PC-9 (cell line): ENCODE measurements around the gene IFNL2. TPM values are rescaled to one million over a fixed set of nuclear protein-coding genes. Genes with fewer than 3 reads are reported as not detected.

ENCODE experiments used
- BruUV-seq: library from RNA; stranded (reverse); fragments of 400-500 nt; replicated peaks from 2 replicates; lab custom pipeline; 2021; lab: Mats Ljungman, UMichigan
- CTCF ChIA-PET: fragments of 300-600 bp; sonication (Branson Sonifier 250); formaldehyde crosslinking; loops from one replicate; lab custom pipeline; 2022; ENCODE audit warnings: antibody characterized with exemption; lab: Charles Lee
- POLR2A ChIA-PET: fragments of 300-600 bp; sonication (Branson Sonifier 250); formaldehyde crosslinking; loops from one replicate; lab custom pipeline; 2022; ENCODE audit warnings: antibody characterized with exemption; ENCODE audit not compliant: unreplicated experiment; lab: Charles Lee
- DNase-seq, 2 experiments: peaks; one replicate each; pipeline versions ENCODE4 v3.0.0 to v3.0.0-alpha.2; 2015 to 2022; ENCODE audit warnings: mixed read lengths in 1 of 2
- H2AFZ ChIP-seq: fragments of 200-600 bp; sonication (generic); 2 replicates; pipeline ENCODE4 v1.8.1; 2017; ENCODE audit warnings: antibody characterized with exemption
- H3F3A ChIP-seq: fragments of 200-600 bp; sonication (generic); 2 replicates; pipeline ENCODE4 v1.8.1; 2017; ENCODE audit warnings: antibody characterized with exemption, mild to moderate bottlenecking, low read depth; ENCODE audit not compliant: insufficient read depth
- H3K27ac ChIP-seq: fragments of 200-600 bp; sonication (generic); 2 replicates; pipeline ENCODE4 v1.6.1; 2016; ENCODE audit warnings: mixed run types
- H3K27me3 ChIP-seq: fragments of 200-600 bp; sonication (generic); 2 replicates; pipeline ENCODE4 v1.6.1; 2016; ENCODE audit warnings: low read depth, mixed run types; ENCODE audit not compliant: insufficient read depth
- H3K36me3 ChIP-seq: fragments of 200-600 bp; sonication (generic); 2 replicates; pipeline ENCODE4 v1.6.1; 2016; ENCODE audit warnings: low read depth, mixed run types
- H3K4me1 ChIP-seq: fragments of 200-600 bp; sonication (generic); replicated peaks from 2 replicates; pipeline ENCODE4 v1.6.1; 2016; ENCODE audit warnings: mixed run types; ENCODE audit not compliant: insufficient read depth
- H3K4me2 ChIP-seq: fragments of 200-600 bp; sonication (generic); 2 replicates; pipeline ENCODE4 v1.6.1; 2017; ENCODE audit warnings: mixed run types
- H3K4me3 ChIP-seq: fragments of 200-600 bp; sonication (generic); 2 replicates; pipeline ENCODE4 v1.6.1; 2016; ENCODE audit warnings: mixed run types
- H3K79me2 ChIP-seq: fragments of 200-600 bp; sonication (generic); 2 replicates; pipeline ENCODE4 v1.6.1; 2017; ENCODE audit warnings: low read depth, mixed run types
- H3K9me2 ChIP-seq: fragments of 200-600 bp; sonication (generic); 2 replicates; pipeline ENCODE4 v1.8.1; 2017; ENCODE audit warnings: mild to moderate bottlenecking; ENCODE audit not compliant: insufficient read depth
- H3K9me3 ChIP-seq: fragments of 200-600 bp; sonication (generic); 2 replicates; pipeline ENCODE4 v1.8.1; 2016; ENCODE audit warnings: low read depth; ENCODE audit not compliant: insufficient read depth
- H4K20me1 ChIP-seq: fragments of 200-600 bp; sonication (generic); 2 replicates; pipeline ENCODE4 v1.8.1; 2017; ENCODE audit not compliant: insufficient read depth
- EZH2 ChIP-seq: fragments of 200-600 bp; sonication (generic); IDR thresholded peaks from 2 replicates; pipeline ENCODE4 v1.8.0; 2017; ENCODE audit warnings: antibody characterized with exemption, low read depth
- intact Hi-C: fragments of 100-400 bp; cut with micrococcal nuclease; formaldehyde crosslinking; loops from one replicate; pipeline ENCODE4 v1.10.0; 2022; ENCODE audit not compliant: unreplicated experiment
- total RNA-seq: library from RNA; stranded (reverse); gene quantifications from 2 replicates; pipeline ENCODE4 v1.2.3, GENCODE V29; 2021
- TF ChIP-seq, protein P1 (sequence below): fragments of 200-600 bp; sonication (generic); conservative IDR thresholded peaks from 2 replicates; pipeline ENCODE4 v1.6.1; 2017; ENCODE audit warnings: mixed run types, antibody characterized with exemption, mild to moderate bottlenecking, moderate library complexity

The IFNL2 gene
- total RNA-seq, 1 experiment from 2014 or later: not detected

DNA sequence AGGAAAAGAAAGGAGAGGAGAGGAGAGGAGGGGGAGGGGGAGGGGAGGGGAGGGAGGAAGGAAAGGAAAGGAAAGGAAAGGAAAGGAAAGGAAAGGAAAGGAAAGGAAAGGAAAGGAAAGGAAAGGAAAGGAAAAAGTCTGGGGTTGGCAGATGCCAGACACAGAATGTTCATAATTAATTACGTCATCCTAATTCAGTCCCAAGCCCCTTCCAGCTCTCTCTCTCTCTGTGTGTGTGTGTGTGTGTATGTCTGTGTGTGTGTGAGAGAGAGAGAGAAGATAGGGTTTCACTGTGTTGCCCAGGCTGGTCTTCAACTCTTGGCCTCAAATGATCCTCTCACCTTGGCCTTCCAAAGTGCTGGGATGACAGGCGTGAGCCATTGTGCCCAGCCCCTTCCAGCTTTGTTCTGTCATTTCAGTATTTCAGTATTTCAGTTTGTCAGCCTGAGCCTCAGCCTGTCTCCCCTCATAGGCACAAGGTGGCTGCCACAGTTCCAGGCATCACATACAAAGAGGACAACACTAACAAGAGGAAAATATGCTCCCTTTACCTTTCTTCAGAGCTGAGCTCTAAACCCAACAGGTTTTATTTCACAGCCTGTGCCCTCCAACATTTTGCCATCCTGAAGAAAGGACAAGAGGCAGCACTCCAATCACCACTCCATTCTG lies 38.0 kb upstream of the IFNL2 start:
- intact Hi-C loops: no loop called here
- no peak overlapping the region for H3K27ac ChIP-seq
- H3K79me2 ChIP-seq: no peaks in the 10 kb centered on the region
- no peak for DNase-seq
- H3F3A ChIP-seq: no peaks in the 10 kb centered on the region
- H3K36me3 ChIP-seq: no peaks in the 10 kb centered on the region
- TF ChIP-seq EZH2: no peak
- TF ChIP-seq, protein P1, sequence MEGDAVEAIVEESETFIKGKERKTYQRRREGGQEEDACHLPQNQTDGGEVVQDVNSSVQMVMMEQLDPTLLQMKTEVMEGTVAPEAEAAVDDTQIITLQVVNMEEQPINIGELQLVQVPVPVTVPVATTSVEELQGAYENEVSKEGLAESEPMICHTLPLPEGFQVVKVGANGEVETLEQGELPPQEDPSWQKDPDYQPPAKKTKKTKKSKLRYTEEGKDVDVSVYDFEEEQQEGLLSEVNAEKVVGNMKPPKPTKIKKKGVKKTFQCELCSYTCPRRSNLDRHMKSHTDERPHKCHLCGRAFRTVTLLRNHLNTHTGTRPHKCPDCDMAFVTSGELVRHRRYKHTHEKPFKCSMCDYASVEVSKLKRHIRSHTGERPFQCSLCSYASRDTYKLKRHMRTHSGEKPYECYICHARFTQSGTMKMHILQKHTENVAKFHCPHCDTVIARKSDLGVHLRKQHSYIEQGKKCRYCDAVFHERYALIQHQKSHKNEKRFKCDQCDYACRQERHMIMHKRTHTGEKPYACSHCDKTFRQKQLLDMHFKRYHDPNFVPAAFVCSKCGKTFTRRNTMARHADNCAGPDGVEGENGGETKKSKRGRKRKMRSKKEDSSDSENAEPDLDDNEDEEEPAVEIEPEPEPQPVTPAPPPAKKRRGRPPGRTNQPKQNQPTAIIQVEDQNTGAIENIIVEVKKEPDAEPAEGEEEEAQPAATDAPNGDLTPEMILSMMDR: no peak
- no peak overlapping the region for H3K4me3 ChIP-seq
- BruUV-seq: no TSS peak
- H3K4me2 ChIP-seq: no peak overlapping the region
- H3K4me1 ChIP-seq: no peaks in the 10 kb centered on the region
- H4K20me1 ChIP-seq: no peaks in the 10 kb centered on the region
- H3K9me3 ChIP-seq: no peaks in the 10 kb centered on the region
- ChIA-PET CTCF (no interaction called here), POLR2A (no interaction called here)
- no peaks in the 10 kb centered on the region for H3K9me2 ChIP-seq
- no peak overlapping the region for H2AFZ ChIP-seq
- peaks cover 2% of the 10 kb centered on the region; the same call in 1 of the 2 replicates for H3K27me3 ChIP-seq

DNA sequence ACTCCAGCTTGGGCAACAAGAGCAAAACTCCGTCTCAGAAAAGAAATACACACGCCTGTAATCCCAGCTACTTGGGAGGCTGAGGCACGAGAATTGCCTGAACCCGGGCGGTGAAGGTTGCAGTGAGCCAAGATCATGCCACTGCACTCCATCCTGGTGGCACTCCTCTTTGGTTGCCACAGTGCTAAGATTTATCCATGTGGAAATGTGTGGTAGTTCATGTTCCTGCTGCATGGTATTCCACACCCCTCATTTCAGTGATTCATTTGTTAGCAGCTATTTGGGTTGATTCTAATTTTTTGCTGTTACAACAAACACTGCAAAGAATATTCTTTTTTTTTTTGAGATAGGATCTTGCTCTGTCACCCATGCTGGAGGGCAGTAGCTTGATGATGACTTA lies 35.5 kb upstream of the IFNL2 start:
- no peaks in the 10 kb centered on the region for H3K9me3 ChIP-seq
- H2AFZ ChIP-seq: no peak overlapping the region
- no peaks in the 10 kb centered on the region for H3K9me2 ChIP-seq
- POLR2A ChIA-PET: no interaction called here
- 0 out of 2 replicates have a peak, but pooled peaks cover 3% of the 10 kb centered on the region for H3F3A ChIP-seq
- H3K4me1 ChIP-seq: 0 out of 2 replicates have a peak, but pooled peaks cover 5% of the 10 kb centered on the region
- CTCF ChIA-PET: interaction anchor here (0.5 kb wide), 1 partner anchor 80 kb away, joined by 7 read pairs; no protein-coding TSS in a partner anchor
- peaks cover 2% of the 10 kb centered on the region; the same call in 1 of the 2 replicates for H3K27me3 ChIP-seq
- H3K27ac ChIP-seq: no peak overlapping the region
- DNase-seq: no peak
- no peak for TF ChIP-seq EZH2
- TF ChIP-seq, protein P1: no peak
- H3K4me3 ChIP-seq: no peak overlapping the region
- no peak overlapping the region for H3K4me2 ChIP-seq
- intact Hi-C loops: no loop called here
- H4K20me1 ChIP-seq: no peaks in the 10 kb centered on the region
- no TSS peak for BruUV-seq
- no peaks in the 10 kb centered on the region for H3K79me2 ChIP-seq
- no peaks in the 10 kb centered on the region for H3K36me3 ChIP-seq

DNA sequence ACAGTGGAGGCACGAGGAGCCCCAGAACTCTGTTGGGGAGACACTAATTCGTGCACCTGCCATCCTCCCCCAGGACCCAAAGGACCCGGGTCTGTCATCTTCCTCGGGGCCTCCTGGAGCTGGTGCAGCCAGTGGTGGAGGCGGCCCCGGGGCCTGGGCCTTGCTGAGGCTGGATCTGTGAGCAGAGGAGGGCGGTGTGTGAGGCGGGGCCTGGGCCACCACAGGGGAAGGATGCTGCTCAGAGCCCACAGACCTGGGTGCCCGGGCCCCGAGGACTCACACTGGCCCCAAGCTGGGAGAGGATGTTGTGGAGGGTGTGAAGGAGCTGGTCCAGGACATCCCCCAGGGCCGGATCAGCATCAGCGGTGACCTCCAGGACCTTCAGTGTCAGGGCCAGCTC lies 31.7 kb upstream of the IFNL2 start:
- Histone ChIP-seq H3K79me2 (no peaks in the 10 kb centered on the region), H3K36me3 (no peaks in the 10 kb centered on the region), H3K4me2 (no peak overlapping the region), H3K4me1 (peaks cover 11% of the 10 kb centered on the region; the same call in 1 of the 2 replicates), H3K4me3 (no peak overlapping the region), H3K9me3 (no peaks in the 10 kb centered on the region), H3F3A (0 out of 2 replicates have a peak, but pooled peaks cover 3% of the 10 kb centered on the region), H3K27ac (no peak overlapping the region), H2AFZ (no peak overlapping the region), H3K27me3 (no peaks in the 10 kb centered on the region), H3K9me2 (no peaks in the 10 kb centered on the region), H4K20me1 (no peaks in the 10 kb centered on the region)
- intact Hi-C loops: no loop called here
- BruUV-seq: no TSS peak
- ChIA-PET CTCF (no interaction called here), POLR2A (interaction anchor here (0.6 kb wide), 1 partner anchor 578 kb away, joined by 5 read pairs; no protein-coding TSS in a partner anchor)
- no peak for DNase-seq
- TF ChIP-seq EZH2: no peak
- TF ChIP-seq, protein P1: no peak
